H1 (cell line): ENCODE results near the gene LSM14B. TPM values are rescaled to one million over a fixed set of nuclear protein-coding genes. Genes with fewer than 3 reads are reported as not detected.
"Not testable (repeated sequence)": the region's sequence is repeated elsewhere in the genome, so short reads cannot be mapped to it uniquely, and the experiment has no call there.

Source experiments
- CTCF ChIA-PET: fragments of 300-600 bp; sonication (Branson Sonifier 250); formaldehyde crosslinking; loops from one replicate; lab custom pipeline; 2021; ENCODE audit not compliant: partially characterized antibody; lab: Charles Lee
- POLR2A ChIA-PET: fragments of 300-600 bp; sonication (Branson Sonifier 250); formaldehyde crosslinking; loops from one replicate; lab custom pipeline; 2021; ENCODE audit warnings: inconsistent platforms; ENCODE audit not compliant: partially characterized antibody; lab: Charles Lee
- DNase-seq, 2 experiments: peaks; one replicate each; pipeline versions ENCODE4 v3.0.0 to v3.0.0-alpha.2; 2010 to 2022; ENCODE audit warnings: low spot score in 2 of 2, low read depth in 1 of 2, mixed read lengths in 1 of 2
- FAIRE-seq: peaks from 2 replicates; lab custom pipeline; 2011; peaks lifted over from hg19 to GRCh38; lab: Jason Lieb, UNC
- H2AFZ ChIP-seq: 2 replicates; pipeline ENCODE4 v1.8.1; 2012; ENCODE audit warnings: low read length, inconsistent platforms
- H2AK5ac ChIP-seq: 2 replicates; pipeline ENCODE4 v1.6.1; 2013; ENCODE audit warnings: low read depth, low read length
- H2BK120ac ChIP-seq: replicated peaks from 2 replicates; pipeline ENCODE3; 2013; ENCODE audit warnings: low read depth, low read length, inconsistent platforms
- H2BK12ac ChIP-seq: 2 replicates; pipeline ENCODE4 v1.6.1; 2013; ENCODE audit warnings: low read depth, low read length
- H2BK15ac ChIP-seq: 2 replicates; pipeline ENCODE4 v1.6.1; 2013; ENCODE audit warnings: low read length
- H2BK20ac ChIP-seq: 2 replicates; pipeline ENCODE4 v1.6.1; 2013; ENCODE audit warnings: low read length
- H2BK5ac ChIP-seq: 2 replicates; pipeline ENCODE4 v1.6.1; 2013; ENCODE audit warnings: low read depth, low read length
- H3K14ac ChIP-seq: 2 replicates; pipeline ENCODE4 v1.6.1; 2013; ENCODE audit warnings: inconsistent platforms; ENCODE audit not compliant: insufficient read length
- H3K18ac ChIP-seq: 2 replicates; pipeline ENCODE4 v1.6.1; 2013; ENCODE audit warnings: low read length; ENCODE audit errors: extremely low read depth
- H3K23ac ChIP-seq: 2 replicates; pipeline ENCODE4 v1.6.1; 2013; ENCODE audit warnings: inconsistent platforms; ENCODE audit not compliant: insufficient read length
- H3K23me2 ChIP-seq: 2 replicates; pipeline ENCODE4 v1.6.1; 2013; ENCODE audit warnings: low read depth, low read length
- H3K27ac ChIP-seq: 2 replicates; pipeline ENCODE4 v1.6.1; 2011; ENCODE audit warnings: low read depth, low read length, inconsistent platforms
- H3K27me3 ChIP-seq, 4 experiments: replicated peaks in 1 of 4; 1 replicate in 1 of 4; 2 replicates in 3 of 4; pipeline versions ENCODE4 v1.6.1 to v1.8.1; 2011 to 2013; ENCODE audit warnings: low read length in 3 of 4, mild to moderate bottlenecking in 3 of 4, inconsistent platforms in 2 of 4, mixed read lengths in 2 of 4, moderate library complexity in 1 of 4; ENCODE audit not compliant: control insufficient read depth in 3 of 4, insufficient read depth in 3 of 4; ENCODE audit errors: extremely low read depth in 1 of 4
- H3K36me3 ChIP-seq, 4 experiments: 2 replicates each; pipeline versions ENCODE4 v1.6.1 to v1.8.1; 2011 to 2013; ENCODE audit warnings: mild to moderate bottlenecking in 4 of 4, low read length in 3 of 4, moderate library complexity in 2 of 4, control low read depth in 1 of 4, inconsistent platforms in 1 of 4; ENCODE audit not compliant: insufficient read depth in 4 of 4, control insufficient read depth in 2 of 4
- H3K4ac ChIP-seq: replicated peaks from 2 replicates; pipeline ENCODE3; 2013; ENCODE audit warnings: low read length, low read depth, mixed read lengths, inconsistent platforms; ENCODE audit not compliant: insufficient read length
- H3K4me1 ChIP-seq, 4 experiments: replicated peaks in 1 of 4; 1 replicate in 1 of 4; 2 replicates in 3 of 4; pipeline versions ENCODE4 v1.6.1 to v1.8.1; 2011 to 2013; ENCODE audit warnings: low read length in 3 of 4, inconsistent platforms in 2 of 4, mixed read lengths in 1 of 4; ENCODE audit not compliant: insufficient read depth in 4 of 4, control insufficient read depth in 3 of 4
- H3K4me2 ChIP-seq, 2 experiments: 2 replicates each; pipeline versions ENCODE4 v1.6.1 to v1.8.1; 2011 to 2013; ENCODE audit warnings: low read depth in 2 of 2, low read length in 2 of 2, control low read depth in 1 of 2, inconsistent platforms in 1 of 2, mild to moderate bottlenecking in 1 of 2; ENCODE audit not compliant: insufficient read depth in 1 of 2
- H3K4me3 ChIP-seq, 4 experiments: fragments of 200-600, 300-600 bp in 1 of 4; sonication (generic), shearing (Covaris generic), sonication (Bioruptor Twin) in 1 of 4; 2 replicates each; pipeline versions ENCODE4 v1.5.1 to v1.8.1; 2011 to 2016; ENCODE audit warnings: low read length in 4 of 4, low read depth in 3 of 4, control low read depth in 2 of 4, inconsistent platforms in 2 of 4, mild to moderate bottlenecking in 2 of 4, mixed read lengths in 1 of 4, moderate library complexity in 1 of 4; ENCODE audit not compliant: insufficient read depth in 2 of 4; ENCODE audit errors: extremely low read depth in 1 of 4
- H3K56ac ChIP-seq: replicated peaks from 2 replicates; pipeline ENCODE3; 2013; ENCODE audit warnings: low read depth, mild to moderate bottlenecking, mixed read lengths, low read length, inconsistent platforms; ENCODE audit not compliant: insufficient read length
- H3K79me1 ChIP-seq: 2 replicates; pipeline ENCODE4 v1.6.1; 2013; ENCODE audit warnings: low read depth, low read length, control low read depth
- H3K79me2 ChIP-seq, 2 experiments: 2 replicates each; pipeline versions ENCODE4 v1.6.1 to v1.8.1; 2012 to 2013; ENCODE audit warnings: low read length in 2 of 2, mild to moderate bottlenecking in 2 of 2, inconsistent platforms in 1 of 2; ENCODE audit not compliant: insufficient read depth in 2 of 2, control insufficient read depth in 1 of 2
- H3K9ac ChIP-seq, 4 experiments: replicated peaks in 1 of 4; 1 replicate in 1 of 4; 2 replicates in 3 of 4; pipeline versions ENCODE4 v1.6.1 to v1.8.1; 2011 to 2013; ENCODE audit warnings: low read depth in 3 of 4, low read length in 3 of 4, control low read depth in 2 of 4, mild to moderate bottlenecking in 2 of 4, moderate library complexity in 2 of 4, inconsistent platforms in 1 of 4; ENCODE audit errors: extremely low read depth in 1 of 4
- H3K9me3 ChIP-seq, 2 experiments: 2 replicates each; pipeline versions ENCODE4 v1.6.1 to v1.8.1; 2012 to 2013; ENCODE audit warnings: mild to moderate bottlenecking in 2 of 2, moderate library complexity in 2 of 2, control low read depth in 1 of 2, inconsistent platforms in 1 of 2, low read depth in 1 of 2, low read length in 1 of 2, mixed read lengths in 1 of 2; ENCODE audit not compliant: insufficient read depth in 2 of 2
- H4K20me1 ChIP-seq, 2 experiments: replicated peaks in 1 of 2; 2 replicates each; pipeline versions ENCODE3 to v1.8.1; 2011 to 2013; ENCODE audit warnings: inconsistent platforms in 2 of 2, low read length in 2 of 2, mild to moderate bottlenecking in 1 of 2; ENCODE audit not compliant: insufficient read depth in 2 of 2, control insufficient read depth in 1 of 2
- H4K5ac ChIP-seq: 2 replicates; pipeline ENCODE4 v1.6.1; 2013; ENCODE audit warnings: low read length, low read depth, mixed read lengths, inconsistent platforms; ENCODE audit not compliant: insufficient read length
- H4K8ac ChIP-seq: 2 replicates; pipeline ENCODE4 v1.8.0; 2013; ENCODE audit warnings: mild to moderate bottlenecking, moderate library complexity, low read length, inconsistent platforms; ENCODE audit not compliant: insufficient read depth; ENCODE audit errors: extremely low read depth
- H4K91ac ChIP-seq: replicated peaks from 2 replicates; pipeline ENCODE3; 2013; ENCODE audit warnings: low read length, mixed read lengths, inconsistent platforms; ENCODE audit not compliant: insufficient read length
- WGBS, 2 experiments: shearing (Covaris generic) in 1 of 2; methylation state at CpG; one replicate each; pipeline versions ENCODE4 v1.1.6 to v1.1.7; 2013 to 2015; ENCODE audit warnings: low lambda C conversion rate in 2 of 2, mixed read lengths in 2 of 2, inconsistent platforms in 1 of 2, low coverage in 1 of 2, missing lambda C conversion rate in 1 of 2; ENCODE audit not compliant: insufficient replicate concordance in 2 of 2, insufficient coverage in 1 of 2, insufficient read length in 1 of 2; ENCODE audit errors: extremely low coverage in 1 of 2, missing lambda C conversion rate in 1 of 2; 5-methylcytosine and 5-hydroxymethylcytosine counted together
- polyA plus RNA-seq, 7 experiments: library from polyadenylated mRNA; depleted of rRNA in 3 of 7; stranded (reverse) in 5 of 7; unstranded in 2 of 7; fragments of >200 nt in 5 of 7; fragments of 200-250 nt in 2 of 7; gene quantifications; 1 replicate in 5 of 7; 2 replicates in 1 of 7; 4 replicates in 1 of 7; pipeline versions ENCODE4 v1.2.1 to v1.2.3, GENCODE V29; 2011 to 2013; ENCODE audit warnings: missing spikeins in 2 of 7, mixed read lengths in 2 of 7
- total RNA-seq: library from RNA; stranded (reverse); fragmentation: NEBNext Ultra II Directional; extraction: Animal tissue kit (Norgen Biotek cat#: 25700); gene quantifications from 2 replicates; pipeline ENCODE4 v1.2.1, GENCODE V29; 2021

Gene LSM14B
- total and polyA plus RNA-seq, 2 of the 8 experiments (the other 6 are each of a cell fraction or from before 2014, with no cell fraction given) = 58.3 to 65.6 TPM

- H3K27ac ChIP-seq, H2AFZ ChIP-seq, H3K4me2 ChIP-seq, H3K4ac ChIP-seq, H3K9ac ChIP-seq, H2BK5ac ChIP-seq, H3K18ac ChIP-seq, H4K5ac ChIP-seq, H3K56ac ChIP-seq, H2BK120ac ChIP-seq, H3K23me2 ChIP-seq, H2BK20ac ChIP-seq, H4K20me1 ChIP-seq, H4K91ac ChIP-seq, H2BK15ac ChIP-seq, DNase-seq, H3K27me3 ChIP-seq, H2BK12ac ChIP-seq, H3K36me3 ChIP-seq, FAIRE-seq, H3K4me3 ChIP-seq, H3K14ac ChIP-seq, H3K79me2 ChIP-seq, H3K23ac ChIP-seq, H2AK5ac ChIP-seq, H3K79me1 ChIP-seq, H4K8ac ChIP-seq: not testable (repeated sequence)
- Histone ChIP-seq H3K9me3 (peaks cover 0 to 14% of the 10 kb centered on the region in 2 experiments; a peak in 1 of 4 replicates), H3K4me1 (peaks cover 0 to 13% (median 4%) of the 10 kb centered on the region in 4 experiments; a peak in 5 of 7 replicates)
- CTCF ChIA-PET = interaction anchor here (0.7 to 1.3 kb wide), 4 partner anchors 9 to 602 kb away, joined by 3 to 4 read pairs (median 3); no protein-coding TSS in a partner anchor
- POLR2A ChIA-PET = interaction anchor here (0.7 to 12.2 kb wide), 4 partner anchors 16 to 1421 kb away, joined by 3 to 125 read pairs (median 14); partner anchors contain the start of gene TAF4
- 92% methylated on average over 6 of the region's 7 CpGs; no CpG with 5 or more reads in 1 of the 2 experiments for WGBS, 2 experiments
Measured at GRCh38 chr20:62115800-62116407, 6.4 kb upstream of the LSM14B start.
